CD4-positive, alpha-beta T cell (primary cell): ENCODE data around the gene CD1D. TPM values are rescaled to one million over a fixed set of nuclear protein-coding genes. Genes with fewer than 3 reads are reported as not detected.

Experiments
- ATAC-seq: fragments of 200-7000 bp; cut with Tn5 transposase; one replicate; pipeline ENCODE4 v1.10.0; 2022; ENCODE audit warnings: mild to moderate bottlenecking; ENCODE audit not compliant: poor library complexity
- CTCF ChIA-PET: fragments of 350-600 bp; sonication (Branson Sonifier 250); formaldehyde crosslinking; loops from one replicate; lab custom pipeline; 2021; ENCODE audit warnings: antibody characterized with exemption, inconsistent platforms; lab: Charles Lee
- POLR2A ChIA-PET: fragments of 350-600 bp; sonication (Branson Sonifier 250); formaldehyde crosslinking; loops from one replicate; lab custom pipeline; 2021; ENCODE audit warnings: antibody characterized with exemption, inconsistent platforms; lab: Charles Lee
- DNase-seq, 14 experiments: peaks; one replicate each; pipeline ENCODE4 v3.0.0-alpha.2; 2013 to 2020; ENCODE audit warnings: mixed read lengths in 2 of 14
- H3K27ac ChIP-seq, 2 donors: one replicate each; pipeline versions ENCODE4 v1.5.1 to v1.7.0; 2013; ENCODE audit warnings: low read length in 2 of 2, low read depth in 1 of 2, mild to moderate bottlenecking in 1 of 2
- H3K27me3 ChIP-seq, 2 experiments: 1 replicate in 1 of 2; 2 replicates in 1 of 2; pipeline versions ENCODE4 v1.6.1 to v1.7.0; 2013; ENCODE audit warnings: low read length in 2 of 2, control low read depth in 1 of 2, mild to moderate bottlenecking in 1 of 2, moderate library complexity in 1 of 2; ENCODE audit not compliant: insufficient read depth in 2 of 2, control insufficient read depth in 1 of 2
- H3K36me3 ChIP-seq: one replicate; pipeline ENCODE4 v1.6.1; 2013; ENCODE audit warnings: low read length, control low read depth; ENCODE audit not compliant: insufficient read depth
- H3K4me1 ChIP-seq: one replicate; pipeline ENCODE4 v1.6.1; 2013; ENCODE audit warnings: low read length, control low read depth; ENCODE audit not compliant: insufficient read depth
- H3K4me3 ChIP-seq: one replicate; pipeline ENCODE4 v1.5.1; 2013; ENCODE audit warnings: mild to moderate bottlenecking, low read length, moderate library complexity
- H3K9me3 ChIP-seq, 2 experiments: 1 replicate in 1 of 2; 2 replicates in 1 of 2; pipeline versions ENCODE4 v1.6.1 to v1.7.0; 2013; ENCODE audit warnings: low read length in 2 of 2, mild to moderate bottlenecking in 2 of 2, control low read depth in 1 of 2, moderate library complexity in 1 of 2; ENCODE audit not compliant: control insufficient read depth in 1 of 2, insufficient read depth in 1 of 2
- H3K27ac Mint-ChIP-seq: one replicate; pipeline ENCODE4 v1.8.0; 2020; ENCODE audit warnings: mixed read lengths
- H3K27me3 Mint-ChIP-seq: one replicate; pipeline ENCODE4 v1.8.0; 2021; ENCODE audit warnings: mixed read lengths
- H3K36me3 Mint-ChIP-seq: one replicate; pipeline ENCODE4 v1.8.0; 2021; ENCODE audit warnings: low read depth, mixed read lengths
- H3K4me1 Mint-ChIP-seq: one replicate; pipeline ENCODE4 v1.8.0; 2021; ENCODE audit warnings: low read depth, mixed read lengths
- H3K4me3 Mint-ChIP-seq: one replicate; pipeline ENCODE4 v1.8.0; 2020; ENCODE audit warnings: mild to moderate bottlenecking, mixed read lengths
- H3K9me3 Mint-ChIP-seq: one replicate; pipeline ENCODE4 v1.8.0; 2020; ENCODE audit warnings: mixed read lengths
- intact Hi-C, 2 experiments: fragments of 100-400 bp; cut with DNase I in 1 of 2; cut with micrococcal nuclease in 1 of 2; formaldehyde crosslinking; loops; one replicate each; pipeline versions ENCODE4 v1.15.1 to v1.9.0; 2023 to 2025; cut with DNase I, micrococcal nuclease
- total RNA-seq, 174 experiments: library from RNA in 2 of 174; stranded (reverse) in 2 of 174; gene quantifications; one replicate each; pipeline ENCODE4 v1.2.3 and lab custom pipeline; 2021 to 2026
- TF ChIP-seq, protein P1 (sequence below): fragments of 200-600 bp; IDR thresholded peaks from one replicate; pipeline ENCODE4 v1.8.0; 2022; ENCODE audit warnings: antibody characterized with exemption, mild to moderate bottlenecking

CD1D gene
- total RNA-seq, 2 experiments from 2014 or later: 0.11 to 0.14 TPM

DNA sequence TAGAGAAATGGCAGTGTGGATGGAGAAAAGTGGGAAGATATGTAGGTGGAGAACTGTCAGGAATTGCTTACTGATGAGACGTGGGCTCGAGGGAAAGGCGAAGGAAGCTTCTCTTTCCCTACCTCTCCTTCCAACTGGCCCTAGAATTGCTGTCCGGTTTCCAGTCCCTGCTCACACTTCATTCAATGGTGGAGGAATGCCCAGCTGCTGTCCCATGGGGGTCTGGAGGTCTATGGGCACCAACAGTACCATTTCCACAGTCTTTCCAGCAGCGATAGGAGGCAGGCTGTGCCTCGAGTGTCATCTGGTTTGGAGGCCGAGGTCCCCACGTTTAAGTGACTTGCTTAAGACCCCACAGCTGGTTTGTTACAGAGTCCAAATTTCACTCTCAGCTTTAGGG is 31.5 kb upstream of the CD1D start:
- peak overlapping the region; percentile 97 for H3K4me3 Mint-ChIP-seq
- peak overlapping the region; percentile 76 for H3K27ac Mint-ChIP-seq
- TF ChIP-seq, protein P1, sequence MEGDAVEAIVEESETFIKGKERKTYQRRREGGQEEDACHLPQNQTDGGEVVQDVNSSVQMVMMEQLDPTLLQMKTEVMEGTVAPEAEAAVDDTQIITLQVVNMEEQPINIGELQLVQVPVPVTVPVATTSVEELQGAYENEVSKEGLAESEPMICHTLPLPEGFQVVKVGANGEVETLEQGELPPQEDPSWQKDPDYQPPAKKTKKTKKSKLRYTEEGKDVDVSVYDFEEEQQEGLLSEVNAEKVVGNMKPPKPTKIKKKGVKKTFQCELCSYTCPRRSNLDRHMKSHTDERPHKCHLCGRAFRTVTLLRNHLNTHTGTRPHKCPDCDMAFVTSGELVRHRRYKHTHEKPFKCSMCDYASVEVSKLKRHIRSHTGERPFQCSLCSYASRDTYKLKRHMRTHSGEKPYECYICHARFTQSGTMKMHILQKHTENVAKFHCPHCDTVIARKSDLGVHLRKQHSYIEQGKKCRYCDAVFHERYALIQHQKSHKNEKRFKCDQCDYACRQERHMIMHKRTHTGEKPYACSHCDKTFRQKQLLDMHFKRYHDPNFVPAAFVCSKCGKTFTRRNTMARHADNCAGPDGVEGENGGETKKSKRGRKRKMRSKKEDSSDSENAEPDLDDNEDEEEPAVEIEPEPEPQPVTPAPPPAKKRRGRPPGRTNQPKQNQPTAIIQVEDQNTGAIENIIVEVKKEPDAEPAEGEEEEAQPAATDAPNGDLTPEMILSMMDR: no peak
- Histone ChIP-seq H3K4me3 (peak overlapping the region; percentile 77), H3K27ac (peak overlapping the region in 1 of 2 donors; percentile 5), H3K9me3 (no peaks in the 10 kb centered on the region), H3K27me3 (no peaks in the 10 kb centered on the region), H3K36me3 (no peaks in the 10 kb centered on the region), H3K4me1 (peaks cover 18% of the 10 kb centered on the region)
- ATAC-seq: peak; percentile 19
- intact Hi-C loops: no loop called here
- H3K36me3 Mint-ChIP-seq: peaks cover 5% of the 10 kb centered on the region
- CTCF ChIA-PET: interaction anchor here (1.4 kb wide), 1 partner anchor 31 kb away, joined by 4 read pairs; no protein-coding TSS in a partner anchor
- POLR2A ChIA-PET: interaction anchor here (1.2 kb wide), 1 partner anchor 24 kb away, joined by 3 read pairs; no protein-coding TSS in a partner anchor
- H3K4me1 Mint-ChIP-seq: peaks cover 28% of the 10 kb centered on the region
- no peaks in the 10 kb centered on the region for H3K27me3 Mint-ChIP-seq
- H3K9me3 Mint-ChIP-seq: no peaks in the 10 kb centered on the region
- DNase-seq: peak in 1 of 14 experiments; percentile 5

GRCh38 chr1:158149577-158150269 is 31.0 kb upstream of the CD1D start:
- Histone ChIP-seq H3K27me3 (no peaks in the 10 kb centered on the region), H3K36me3 (no peaks in the 10 kb centered on the region), H3K27ac (peak overlapping the region; percentile 5), H3K4me3 (peak overlapping the region; percentile 77), H3K9me3 (no peaks in the 10 kb centered on the region), H3K4me1 (peaks cover 18% of the 10 kb centered on the region)
- intact Hi-C loops: no loop called here
- Mint-ChIP-seq H3K36me3 (peaks cover 5% of the 10 kb centered on the region), H3K4me3 (peak overlapping the region; percentile 97), H3K4me1 (peaks cover 28% of the 10 kb centered on the region), H3K9me3 (no peaks in the 10 kb centered on the region), H3K27me3 (peaks cover 3% of the 10 kb centered on the region), H3K27ac (peak overlapping the region; percentile 76)
- CTCF ChIA-PET: interaction anchor here (1.4 kb wide), 1 partner anchor 32 kb away, joined by 4 read pairs; no protein-coding TSS in a partner anchor
- POLR2A ChIA-PET: interaction anchor here (1.2 kb wide), 1 partner anchor 25 kb away, joined by 3 read pairs; no protein-coding TSS in a partner anchor
- TF ChIP-seq, protein P1: no peak
- DNase-seq: peak; percentile 34 to 87 (median 52)
- ATAC-seq: peak; percentile 77

GRCh38 chr1:158150523-158150922 is 30.2 kb upstream of the CD1D start:
- H3K27ac Mint-ChIP-seq: peak overlapping the region; percentile 76
- DNase-seq (peak in 3 of 14 experiments; percentile 20 to 33 (median 32)), ATAC-seq (no peak)
- H3K36me3 Mint-ChIP-seq: peaks cover 5% of the 10 kb centered on the region
- intact Hi-C loops: no loop called here
- H3K27me3 Mint-ChIP-seq: peaks cover 7% of the 10 kb centered on the region
- H3K27ac ChIP-seq: no peak overlapping the region
- H3K9me3 Mint-ChIP-seq: no peaks in the 10 kb centered on the region
- ChIA-PET CTCF (no interaction called here), POLR2A (interaction anchor here (1.2 kb wide), 1 partner anchor 26 kb away, joined by 3 read pairs; no protein-coding TSS in a partner anchor)
- peak overlapping the region; percentile 77 for H3K4me3 ChIP-seq
- peak overlapping the region; percentile 97 for H3K4me3 Mint-ChIP-seq
- H3K4me1 ChIP-seq: peaks cover 18% of the 10 kb centered on the region
- TF ChIP-seq, protein P1: no peak
- peaks cover 28% of the 10 kb centered on the region for H3K4me1 Mint-ChIP-seq
- H3K9me3 ChIP-seq: no peaks in the 10 kb centered on the region
- H3K36me3 ChIP-seq: no peaks in the 10 kb centered on the region
- H3K27me3 ChIP-seq: no peaks in the 10 kb centered on the region
